ENCODE measurements around the gene NALCN.

GRCh38 chr13:101155920-101156319, 260.4 kb downstream of the NALCN start:
- TF ChIP-seq CTCF (IDR thresholded peaks at IDR 0.05) (no peak), POLR2A (IDR thresholded peaks at IDR 0.05) (no peak), POLR2AphosphoS5 (IDR thresholded peaks at IDR 0.05) (no peak)
